ENCODE data around the gene NPAS3.

NPAS3 gene

GRCh38 chr14:33510991-33511390, 572.3 kb downstream of the NPAS3 start:
- in situ Hi-C loops (cut with HindIII; ENCODE audit: low pct_ligation_motif_present, low sequenced_read_pairs) = no loop called here
- H3K27ac ChIP-seq = peak overlapping the region; percentile 85
- no peak for DNase-seq
- TF ChIP-seq, protein P1, sequence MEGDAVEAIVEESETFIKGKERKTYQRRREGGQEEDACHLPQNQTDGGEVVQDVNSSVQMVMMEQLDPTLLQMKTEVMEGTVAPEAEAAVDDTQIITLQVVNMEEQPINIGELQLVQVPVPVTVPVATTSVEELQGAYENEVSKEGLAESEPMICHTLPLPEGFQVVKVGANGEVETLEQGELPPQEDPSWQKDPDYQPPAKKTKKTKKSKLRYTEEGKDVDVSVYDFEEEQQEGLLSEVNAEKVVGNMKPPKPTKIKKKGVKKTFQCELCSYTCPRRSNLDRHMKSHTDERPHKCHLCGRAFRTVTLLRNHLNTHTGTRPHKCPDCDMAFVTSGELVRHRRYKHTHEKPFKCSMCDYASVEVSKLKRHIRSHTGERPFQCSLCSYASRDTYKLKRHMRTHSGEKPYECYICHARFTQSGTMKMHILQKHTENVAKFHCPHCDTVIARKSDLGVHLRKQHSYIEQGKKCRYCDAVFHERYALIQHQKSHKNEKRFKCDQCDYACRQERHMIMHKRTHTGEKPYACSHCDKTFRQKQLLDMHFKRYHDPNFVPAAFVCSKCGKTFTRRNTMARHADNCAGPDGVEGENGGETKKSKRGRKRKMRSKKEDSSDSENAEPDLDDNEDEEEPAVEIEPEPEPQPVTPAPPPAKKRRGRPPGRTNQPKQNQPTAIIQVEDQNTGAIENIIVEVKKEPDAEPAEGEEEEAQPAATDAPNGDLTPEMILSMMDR (IDR thresholded peaks at IDR 0.05; ENCODE audit: low read depth, low read length, missing control alignments) = no peak
- no peaks in the 10 kb centered on the region for H3K27me3 ChIP-seq (replicated peaks)
- no peaks in the 10 kb centered on the region for H3K36me3 ChIP-seq (replicated peaks)
- no peak overlapping the region for H3K4me3 ChIP-seq (ENCODE audit: low read depth, low read length)

GRCh38 chr14:33511851-33512640, 573.4 kb downstream of the NPAS3 start:
- peak overlapping the region; percentile 81 for H3K27ac ChIP-seq
- no peaks in the 10 kb centered on the region for H3K27me3 ChIP-seq (replicated peaks)
- peak; percentile 46 for DNase-seq
- in situ Hi-C loops (cut with HindIII; ENCODE audit: low pct_ligation_motif_present, low sequenced_read_pairs) = no loop called here
- H3K36me3 ChIP-seq (replicated peaks) = no peaks in the 10 kb centered on the region
- TF ChIP-seq, protein P1 (IDR thresholded peaks at IDR 0.05; ENCODE audit: low read depth, low read length, missing control alignments) = no peak
- H3K4me3 ChIP-seq (ENCODE audit: low read depth, low read length) = no peak overlapping the region

- Histone ChIP-seq H3K27ac (no peak overlapping the region), H3K36me3 (replicated peaks) (no peaks in the 10 kb centered on the region), H3K27me3 (replicated peaks) (no peaks in the 10 kb centered on the region), H3K4me3 (ENCODE audit: low read depth, low read length) (no peak overlapping the region)
- in situ Hi-C loops (cut with HindIII; ENCODE audit: low pct_ligation_motif_present, low sequenced_read_pairs) = no loop called here
- TF ChIP-seq, protein P1 (IDR thresholded peaks at IDR 0.05; ENCODE audit: low read depth, low read length, missing control alignments) = no peak
- DNase-seq = peak; percentile 18
These were observed 576.8 kb downstream of the NPAS3 start for GRCh38 chr14:33515441-33515840.

GRCh38 chr14:33515899-33516298, 577.2 kb downstream of the NPAS3 start:
- Histone ChIP-seq H3K4me3 (ENCODE audit: low read depth, low read length) (no peak overlapping the region), H3K27ac (no peak overlapping the region), H3K36me3 (replicated peaks) (no peaks in the 10 kb centered on the region), H3K27me3 (replicated peaks) (no peaks in the 10 kb centered on the region)
- DNase-seq = no peak
- TF ChIP-seq, protein P1 (IDR thresholded peaks at IDR 0.05; ENCODE audit: low read depth, low read length, missing control alignments) = no peak
- in situ Hi-C loops (cut with HindIII; ENCODE audit: low pct_ligation_motif_present, low sequenced_read_pairs) = no loop called here

DNA sequence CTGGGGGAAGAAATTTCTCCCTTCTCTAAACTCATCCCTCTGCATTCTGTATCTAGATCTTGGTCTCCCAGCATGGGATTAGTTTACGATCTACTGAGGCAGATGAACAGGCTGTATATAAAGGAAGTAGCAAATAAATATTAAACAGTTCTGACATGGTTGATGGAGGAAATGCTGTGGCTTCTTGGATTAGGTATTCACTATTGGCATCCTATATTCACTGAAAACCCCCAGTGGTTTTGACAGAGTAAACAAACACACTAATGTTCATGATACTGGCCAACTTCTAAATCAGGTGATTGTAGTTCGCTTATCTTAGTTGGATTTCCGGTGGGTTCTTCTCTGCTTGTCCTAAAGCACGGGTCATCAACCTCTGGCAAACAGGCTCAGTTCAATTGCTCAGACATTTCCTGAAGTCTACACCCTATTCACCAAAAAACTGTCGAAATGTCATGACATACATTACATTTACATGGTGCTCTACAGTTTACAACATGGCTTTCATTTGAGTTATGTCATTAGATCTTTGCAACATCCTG, 578.3 kb downstream of the NPAS3 start:
- H3K4me3 ChIP-seq (ENCODE audit: low read depth, low read length) = no peak overlapping the region
- in situ Hi-C loops (cut with HindIII; ENCODE audit: low pct_ligation_motif_present, low sequenced_read_pairs) = no loop called here
- no peak overlapping the region for H3K27ac ChIP-seq
- H3K27me3 ChIP-seq (replicated peaks) = no peaks in the 10 kb centered on the region
- H3K36me3 ChIP-seq (replicated peaks) = no peaks in the 10 kb centered on the region
- no peak for DNase-seq
- TF ChIP-seq, protein P1 (IDR thresholded peaks at IDR 0.05; ENCODE audit: low read depth, low read length, missing control alignments) = no peak
